H9 (cell line): ENCODE data around the gene ANTKMT. TPM values are rescaled to one million over a fixed set of nuclear protein-coding genes. Genes with fewer than 3 reads are reported as not detected.

ENCODE experiments used
- DNase-seq: peaks from one replicate; pipeline ENCODE4 v3.0.0-alpha.2; 2017
- H2AFZ ChIP-seq: one replicate; pipeline ENCODE4 v1.6.1; 2013; ENCODE audit warnings: mild to moderate bottlenecking, low read length, control low read depth, moderate library complexity
- H2AK5ac ChIP-seq: 2 replicates; pipeline ENCODE4 v1.6.1; 2013; ENCODE audit warnings: low read length, control low read depth, mixed read lengths; ENCODE audit not compliant: insufficient read length
- H2BK120ac ChIP-seq: one replicate; pipeline ENCODE4 v1.6.1; 2013; ENCODE audit warnings: low read depth, mild to moderate bottlenecking, low read length, control low read depth, inconsistent platforms; ENCODE audit not compliant: poor library complexity, severe bottlenecking
- H2BK12ac ChIP-seq: 2 replicates; pipeline ENCODE4 v1.6.1; 2013; ENCODE audit warnings: low read length, control low read depth, mixed read lengths, low read depth; ENCODE audit not compliant: insufficient read length
- H2BK15ac ChIP-seq: 2 replicates; pipeline ENCODE4 v1.6.1; 2013; ENCODE audit warnings: low read depth, low read length, control low read depth
- H2BK20ac ChIP-seq: one replicate; pipeline ENCODE4 v1.6.1; 2013; ENCODE audit warnings: low read depth, mild to moderate bottlenecking, low read length, control low read depth, inconsistent platforms; ENCODE audit not compliant: poor library complexity, severe bottlenecking
- H2BK5ac ChIP-seq: 2 replicates; pipeline ENCODE4 v1.6.1; 2013; ENCODE audit warnings: low read length, control low read depth, mixed read lengths; ENCODE audit not compliant: insufficient read length
- H3K14ac ChIP-seq: 2 replicates; pipeline ENCODE4 v1.6.1; 2013; ENCODE audit warnings: low read length, control low read depth; ENCODE audit not compliant: insufficient read depth
- H3K18ac ChIP-seq: 2 replicates; pipeline ENCODE4 v1.6.1; 2013; ENCODE audit warnings: low read depth, mild to moderate bottlenecking, mixed read lengths, low read length, control low read depth; ENCODE audit not compliant: insufficient read length
- H3K23ac ChIP-seq: 2 replicates; pipeline ENCODE4 v1.6.1; 2013; ENCODE audit warnings: low read length, control low read depth, mixed read lengths, low read depth; ENCODE audit not compliant: insufficient read length
- H3K23me2 ChIP-seq: 2 replicates; pipeline ENCODE4 v1.6.1; 2013; ENCODE audit warnings: low read depth, mild to moderate bottlenecking, mixed read lengths, low read length, control low read depth; ENCODE audit not compliant: insufficient read length, poor library complexity, severe bottlenecking
- H3K27ac ChIP-seq: 2 replicates; pipeline ENCODE4 v1.5.1; 2013; ENCODE audit warnings: low read length, control low read depth, mixed read lengths, low read depth; ENCODE audit not compliant: insufficient read length
- H3K27me3 ChIP-seq: 2 replicates; pipeline ENCODE4 v1.6.1; 2013; ENCODE audit warnings: low read length, control low read depth, inconsistent platforms; ENCODE audit not compliant: insufficient read depth
- H3K4ac ChIP-seq: 2 replicates; pipeline ENCODE4 v1.6.1; 2013; ENCODE audit warnings: low read depth, mild to moderate bottlenecking, control low read depth, inconsistent platforms, low read length, moderate library complexity
- H3K4me1 ChIP-seq: 2 replicates; pipeline ENCODE4 v1.6.1; 2013; ENCODE audit warnings: low read length, control low read depth, inconsistent platforms; ENCODE audit not compliant: insufficient read depth
- H3K4me2 ChIP-seq: 2 replicates; pipeline ENCODE4 v1.6.1; 2013; ENCODE audit warnings: low read length, control low read depth, mixed read lengths; ENCODE audit not compliant: insufficient read length, insufficient read depth
- H3K56ac ChIP-seq: 2 replicates; pipeline ENCODE4 v1.6.1; 2013; ENCODE audit warnings: low read depth, mild to moderate bottlenecking, mixed read lengths, low read length, control low read depth; ENCODE audit not compliant: insufficient read length
- H3K79me1 ChIP-seq: 2 replicates; pipeline ENCODE4 v1.6.1; 2013; ENCODE audit warnings: low read depth, mild to moderate bottlenecking, moderate library complexity, low read length, control low read depth, inconsistent platforms; ENCODE audit not compliant: insufficient read depth, poor library complexity, severe bottlenecking
- H3K79me2 ChIP-seq: 2 replicates; pipeline ENCODE4 v1.6.1; 2013; ENCODE audit warnings: low read length, control low read depth, inconsistent platforms; ENCODE audit not compliant: insufficient read depth
- H3K9ac ChIP-seq: 2 replicates; pipeline ENCODE4 v1.6.1; 2013; ENCODE audit warnings: low read length, control low read depth, mixed read lengths; ENCODE audit not compliant: insufficient read length; ENCODE audit errors: extremely low read depth
- H3K9me3 ChIP-seq: one replicate; pipeline ENCODE4 v1.6.1; 2013; ENCODE audit warnings: low read depth, low read length, inconsistent platforms; ENCODE audit not compliant: control insufficient read depth
- H3T11ph ChIP-seq: one replicate; pipeline ENCODE4 v1.6.1; 2013; ENCODE audit warnings: mild to moderate bottlenecking, low read length, control low read depth, inconsistent platforms
- H4K20me1 ChIP-seq: one replicate; pipeline ENCODE4 v1.6.1; 2013; ENCODE audit not compliant: control insufficient read depth, insufficient read length, insufficient read depth
- H4K5ac ChIP-seq: 2 replicates; pipeline ENCODE4 v1.6.1; 2013; ENCODE audit warnings: low read depth, mild to moderate bottlenecking, mixed read lengths, low read length, control low read depth; ENCODE audit not compliant: insufficient read length
- H4K8ac ChIP-seq: replicated peaks from 2 replicates; pipeline ENCODE4 v1.6.1; 2013; ENCODE audit warnings: low read length, control low read depth, mixed read lengths, low read depth; ENCODE audit not compliant: insufficient read length
- H4K91ac ChIP-seq: 2 replicates; pipeline ENCODE4 v1.6.1; 2013; ENCODE audit warnings: low read depth, mild to moderate bottlenecking, moderate library complexity, mixed read lengths, low read length, control low read depth; ENCODE audit not compliant: insufficient read length
- H3K27ac Mint-ChIP-seq, 3 experiments: 2 replicates in 2 of 3; 3 replicates in 1 of 3; pipeline ENCODE4 v1.8.0; 2020 to 2021; ENCODE audit warnings: mixed read lengths in 3 of 3, mild to moderate bottlenecking in 1 of 3, moderate library complexity in 1 of 3
- H3K27me3 Mint-ChIP-seq: 2 replicates; pipeline ENCODE4 v1.8.0; 2021; ENCODE audit warnings: low read depth, mild to moderate bottlenecking, moderate library complexity, mixed read lengths
- H3K36me3 Mint-ChIP-seq, 3 experiments: 2 replicates in 2 of 3; 3 replicates in 1 of 3; pipeline ENCODE4 v1.8.0; 2020 to 2021; ENCODE audit warnings: low read depth in 3 of 3, mixed read lengths in 3 of 3; ENCODE audit not compliant: insufficient read depth in 1 of 3
- H3K4me1 Mint-ChIP-seq, 2 experiments: 2 replicates each; pipeline ENCODE4 v1.8.0; 2020; ENCODE audit warnings: mixed read lengths in 2 of 2
- H3K4me3 Mint-ChIP-seq, 2 experiments: 2 replicates in 1 of 2; 3 replicates in 1 of 2; pipeline ENCODE4 v1.8.0; 2020 to 2021; ENCODE audit warnings: mild to moderate bottlenecking in 2 of 2, mixed read lengths in 2 of 2, moderate library complexity in 1 of 2
- H3K9me3 Mint-ChIP-seq, 2 experiments: 2 replicates in 1 of 2; 3 replicates in 1 of 2; pipeline ENCODE4 v1.8.0; 2020; ENCODE audit warnings: mild to moderate bottlenecking in 2 of 2, mixed read lengths in 2 of 2, moderate library complexity in 1 of 2
- CTCF ChIP-seq: fragments of 200-600 bp; sonication (generic); conservative IDR thresholded peaks from 3 replicates; pipeline ENCODE4 v1.8.0; 2021; ENCODE audit warnings: antibody characterized with exemption, mild to moderate bottlenecking
- WGBS: extraction: QIAGEN DNeasy Blood & Tissue Kit; methylation state at CpG from one replicate; pipeline ENCODE4 v1.1.7; 2013; ENCODE audit warnings: missing lambda C conversion rate, low lambda C conversion rate, mixed read lengths; ENCODE audit not compliant: insufficient read length; ENCODE audit errors: extremely low coverage; 5-methylcytosine and 5-hydroxymethylcytosine counted together
- total RNA-seq: library from RNA; stranded (reverse); gene quantifications from 2 replicates; pipeline ENCODE4 v1.2.1, GENCODE V29; 2021

The ANTKMT gene
- total RNA-seq, 1 experiment from 2014 or later = 31.5 TPM

DNA sequence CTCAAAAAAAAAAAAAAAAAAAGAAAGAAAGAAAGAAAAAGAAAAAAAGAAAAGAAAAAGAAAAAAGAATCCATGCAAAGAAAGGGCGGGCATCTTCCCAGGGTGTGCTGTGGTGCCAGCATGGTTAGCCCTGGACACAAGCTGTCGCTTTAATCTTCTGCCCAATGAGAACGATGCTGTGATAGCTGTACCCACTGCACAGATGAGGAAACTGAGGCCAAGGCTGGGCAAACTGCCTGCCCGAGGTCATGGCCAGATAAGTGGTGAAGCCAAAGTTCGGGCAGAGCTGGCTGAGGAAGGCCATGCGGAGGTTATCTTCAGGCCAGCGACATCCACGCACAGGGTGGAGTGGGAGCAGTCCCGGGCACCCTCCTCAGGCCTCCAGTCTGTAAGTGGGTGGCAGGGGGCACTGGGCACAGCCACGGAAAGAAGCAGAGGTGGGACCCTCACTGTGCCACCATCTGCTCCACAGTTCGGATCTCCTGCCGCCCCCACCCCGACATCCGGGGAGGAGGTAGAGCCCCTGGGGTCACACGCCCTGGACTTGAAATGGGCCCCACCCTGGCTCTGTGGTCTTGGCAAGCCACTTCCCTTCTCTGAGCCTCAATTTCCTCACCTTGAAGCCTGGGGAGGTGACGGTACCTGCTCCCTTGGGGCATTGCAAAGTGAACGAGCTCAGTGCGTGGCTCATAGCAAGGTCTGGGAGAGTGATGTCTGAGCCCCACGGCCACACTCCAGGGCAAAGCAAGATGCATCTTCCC lies 21.9 kb upstream of the ANTKMT start:
- no peak overlapping the region for H4K5ac ChIP-seq
- no peak overlapping the region for H2BK120ac ChIP-seq
- Mint-ChIP-seq H3K4me1 (peaks cover 0 to 12% of the 10 kb centered on the region in 2 experiments; a peak in 2 of 4 replicates), H3K27me3 (peaks cover 94% of the 10 kb centered on the region), H3K9me3 (no peaks in the 10 kb centered on the region), H3K36me3 (peaks cover 0 to 3% (median 0%) of the 10 kb centered on the region in 3 experiments; a peak in 2 of 7 replicates), H3K27ac (no peak overlapping the region), H3K4me3 (no peak overlapping the region)
- H3K4me2 ChIP-seq = no peak overlapping the region
- H2BK12ac ChIP-seq = no peak overlapping the region
- no peak overlapping the region for H4K8ac ChIP-seq
- no peaks in the 10 kb centered on the region for H4K20me1 ChIP-seq
- no peak overlapping the region for H2AFZ ChIP-seq
- H3K9ac ChIP-seq = no peak overlapping the region
- H2BK5ac ChIP-seq = no peak overlapping the region
- no peak overlapping the region for H3T11ph ChIP-seq
- no peak for DNase-seq
- H2BK20ac ChIP-seq = no peak overlapping the region
- H3K56ac ChIP-seq = no peak overlapping the region
- no peaks in the 10 kb centered on the region for H3K79me1 ChIP-seq
- H3K9me3 ChIP-seq = no peaks in the 10 kb centered on the region
- H3K18ac ChIP-seq = no peak overlapping the region
- no peak overlapping the region for H3K27ac ChIP-seq
- no peak overlapping the region for H3K23ac ChIP-seq
- TF ChIP-seq CTCF = no peak
- no peaks in the 10 kb centered on the region for H3K79me2 ChIP-seq
- no peaks in the 10 kb centered on the region for H3K4me1 ChIP-seq
- no peak overlapping the region for H2BK15ac ChIP-seq
- H3K23me2 ChIP-seq = peaks cover 15% of the 10 kb centered on the region
- WGBS = no CpG with 5 or more reads among the region's 19 CpGs
- no peak overlapping the region for H4K91ac ChIP-seq
- H3K14ac ChIP-seq = no peak overlapping the region
- no peak overlapping the region for H3K4ac ChIP-seq
- H3K27me3 ChIP-seq = peaks cover 39% of the 10 kb centered on the region
- no peak overlapping the region for H2AK5ac ChIP-seq
